Neural progenitor cell (in vitro differentiated cells): ENCODE measurements around the gene OR7G2.

Source experiments
- CTCF ChIP-seq: fragments of 200-600 bp; sonication (generic); IDR thresholded peaks from 2 replicates; pipeline ENCODE4 v1.5.1; 2017; ENCODE audit warnings: antibody characterized with exemption, mild to moderate bottlenecking
- EZH2 ChIP-seq: fragments of 200-600 bp; sonication (generic); IDR thresholded peaks from 2 replicates; pipeline ENCODE4 v1.6.1; 2017; ENCODE audit warnings: antibody characterized with exemption, mild to moderate bottlenecking, moderate library complexity
- EZH2phosphoT487 ChIP-seq: fragments of 200-600 bp; sonication (generic); IDR thresholded peaks from 2 replicates; pipeline ENCODE4 v1.6.1; 2017; ENCODE audit warnings: antibody characterized with exemption

- no peak for TF ChIP-seq EZH2
- no peak for TF ChIP-seq CTCF
- no peak for TF ChIP-seq EZH2phosphoT487
Observed at GRCh38 chr19:9155591-9155990, 48.3 kb upstream of the OR7G2 start.
